Ascending aorta (tissue), 2 donors: ENCODE results near the gene PARD6G. TPM values are rescaled to one million over a fixed set of nuclear protein-coding genes. Genes with fewer than 3 reads are reported as not detected.

ENCODE experiments used
- DNase-seq, 2 donors: peaks; one replicate each; pipeline ENCODE4 v3.0.0-alpha.2; 2019; ENCODE audit warnings: low spot score in 2 of 2
- H3K27ac ChIP-seq, 2 donors: fragments of 200-600 bp; sonication (generic); one replicate each; pipeline ENCODE4 v1.5.1; 2016 to 2017; ENCODE audit warnings: mild to moderate bottlenecking in 1 of 2
- H3K27me3 ChIP-seq: fragments of 200-600 bp; sonication (generic); one replicate; pipeline ENCODE4 v1.5.1; 2017
- H3K36me3 ChIP-seq, 2 donors: fragments of 200-600 bp; sonication (generic); one replicate each; pipeline ENCODE4 v1.5.1; 2016
- H3K4me1 ChIP-seq, 2 donors: fragments of 200-600 bp; sonication (generic); one replicate each; pipeline ENCODE4 v1.5.1; 2016 to 2017; ENCODE audit warnings: mild to moderate bottlenecking in 1 of 2
- H3K4me3 ChIP-seq, 2 donors: fragments of 200-600 bp; sonication (generic); one replicate each; pipeline ENCODE4 v1.5.1; 2016 to 2017; ENCODE audit warnings: mild to moderate bottlenecking in 1 of 2
- H3K9me3 ChIP-seq, 2 donors: fragments of 200-600 bp; sonication (generic); one replicate each; pipeline ENCODE4 v1.5.1; 2016
- CTCF ChIP-seq, 3 experiments: fragments of 200-600 bp in 2 of 3; fragments of 450-650 bp in 1 of 3; sonication (generic) in 2 of 3; IDR thresholded peaks; one replicate each; pipeline ENCODE4 v1.5.1; 2016 to 2019; ENCODE audit warnings: antibody characterized with exemption in 3 of 3, mild to moderate bottlenecking in 1 of 3, moderate library complexity in 1 of 3
- intact Hi-C: fragments of 100-400 bp; cut with DNase I; formaldehyde crosslinking; loops from one replicate; pipeline ENCODE4 v1.15.1; 2023
- total RNA-seq: library from RNA; depleted of rRNA; stranded (reverse); fragments of >200 nt; gene quantifications from one replicate; pipeline ENCODE4 v1.1.0, GENCODE V29; 2016

The PARD6G gene
- total RNA-seq, 1 donor from 2014 or later: 7.9 TPM

GRCh38 chr18:80232030-80232429, 15.3 kb downstream of the PARD6G start:
- intact Hi-C loops: no loop called here

DNA sequence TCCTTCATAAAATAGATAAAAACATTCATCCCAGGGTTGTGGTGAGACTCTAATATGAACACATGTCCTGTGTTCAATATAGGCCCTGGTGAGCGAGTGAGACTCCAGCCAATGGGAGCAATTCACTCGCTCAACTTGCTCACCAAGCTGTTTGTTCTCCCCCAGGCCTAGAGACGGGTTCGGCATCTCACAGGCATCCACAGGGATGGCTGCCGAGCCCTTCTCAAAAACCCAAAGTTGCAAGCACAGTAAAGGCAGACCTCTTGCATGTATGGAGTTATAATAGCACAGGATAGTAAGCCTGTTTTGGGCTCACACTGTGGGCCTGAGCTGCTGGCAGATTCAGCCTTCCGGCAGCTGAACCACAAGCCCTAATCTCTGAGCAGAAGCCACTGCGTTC, 15.7 kb downstream of the PARD6G start:
- Histone ChIP-seq H3K9me3 (no peaks in the 10 kb centered on the region), H3K27me3 (no peaks in the 10 kb centered on the region), H3K4me1 (no peaks in the 10 kb centered on the region), H3K36me3 (no peaks in the 10 kb centered on the region), H3K27ac (no peak overlapping the region), H3K4me3 (no peak overlapping the region)
- DNase-seq: no peak
- no peak for TF ChIP-seq CTCF (IDR thresholded peaks at IDR 0.05)
- intact Hi-C loops: no loop called here

More at GRCh38 chr18:80232030-80232429, 15.3 kb downstream of the PARD6G start:
- no peak overlapping the region for H3K27ac ChIP-seq
- no peaks in the 10 kb centered on the region for H3K27me3 ChIP-seq
- no peak overlapping the region for H3K4me3 ChIP-seq
- no peak for TF ChIP-seq CTCF (IDR thresholded peaks at IDR 0.05)
- no peak for DNase-seq
- H3K9me3 ChIP-seq: no peaks in the 10 kb centered on the region
- no peaks in the 10 kb centered on the region for H3K4me1 ChIP-seq
- H3K36me3 ChIP-seq: no peaks in the 10 kb centered on the region

DNA sequence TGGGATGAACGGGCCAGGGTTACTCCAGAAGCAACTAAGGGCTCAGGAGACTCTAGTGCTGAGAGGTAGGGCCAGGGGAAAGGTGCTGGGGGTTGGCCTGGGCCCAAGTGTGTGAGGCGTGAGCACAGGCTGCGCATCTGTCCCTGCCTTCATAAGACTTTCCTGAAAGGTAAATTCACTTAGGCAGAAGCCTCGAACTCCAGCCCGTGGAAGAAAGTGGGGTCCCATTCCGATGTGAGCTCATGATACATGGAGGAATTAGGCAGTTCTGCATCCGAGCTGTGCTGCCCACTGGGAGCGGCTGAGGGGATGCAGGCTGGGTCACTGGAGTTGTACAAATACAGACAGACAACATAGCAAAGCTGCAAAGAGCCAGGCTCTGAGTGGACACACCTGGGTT, 16.2 kb downstream of the PARD6G start:
- H3K4me3 ChIP-seq: no peak overlapping the region
- H3K4me1 ChIP-seq: no peaks in the 10 kb centered on the region
- no peaks in the 10 kb centered on the region for H3K9me3 ChIP-seq
- no peak for DNase-seq
- no peak overlapping the region for H3K27ac ChIP-seq
- no peaks in the 10 kb centered on the region for H3K36me3 ChIP-seq
- intact Hi-C loops: no loop called here
- H3K27me3 ChIP-seq: no peaks in the 10 kb centered on the region
- no peak for TF ChIP-seq CTCF (IDR thresholded peaks at IDR 0.05)

- intact Hi-C loops: no loop called here
- Histone ChIP-seq H3K36me3 (no peaks in the 10 kb centered on the region), H3K27me3 (no peaks in the 10 kb centered on the region), H3K27ac (no peak overlapping the region), H3K4me3 (no peak overlapping the region), H3K4me1 (no peaks in the 10 kb centered on the region), H3K9me3 (no peaks in the 10 kb centered on the region)
- no peak for DNase-seq
- TF ChIP-seq CTCF (IDR thresholded peaks at IDR 0.05): no peak
These were observed 17.3 kb downstream of the PARD6G start for GRCh38 chr18:80229766-80230745.

GRCh38 chr18:80229363-80229762, 18.0 kb downstream of the PARD6G start:
- TF ChIP-seq CTCF (IDR thresholded peaks at IDR 0.05): no peak
- DNase-seq: no peak

More at GRCh38 chr18:80229363-80229762, 18.0 kb downstream of the PARD6G start:
- intact Hi-C loops: no loop called here
- Histone ChIP-seq H3K4me1 (no peaks in the 10 kb centered on the region), H3K9me3 (no peaks in the 10 kb centered on the region), H3K27ac (no peak overlapping the region), H3K4me3 (no peak overlapping the region), H3K27me3 (no peaks in the 10 kb centered on the region), H3K36me3 (no peaks in the 10 kb centered on the region)
